Activated T-cell treated with anti-CD3 and anti-CD28 coated beads, Interleukin-2, amount 50 U/mL, for 24 hours (primary cell): ENCODE results near the gene NSD2.

Experiments used
- DNase-seq: peaks from one replicate; pipeline ENCODE4 v3.0.0-alpha.2; 2020
- H3K27ac Mint-ChIP-seq: 2 replicates; pipeline ENCODE4 v1.8.0; 2020; ENCODE audit warnings: mild to moderate bottlenecking, mixed read lengths
- H3K27me3 Mint-ChIP-seq: 2 replicates; pipeline ENCODE4 v1.8.0; 2020; ENCODE audit warnings: mixed read lengths
- H3K36me3 Mint-ChIP-seq: 2 replicates; pipeline ENCODE4 v1.8.0; 2020; ENCODE audit warnings: low read depth, mixed read lengths
- H3K4me1 Mint-ChIP-seq: 2 replicates; pipeline ENCODE4 v1.8.0; 2020; ENCODE audit warnings: low read depth, mixed read lengths
- H3K4me3 Mint-ChIP-seq: 2 replicates; pipeline ENCODE4 v1.8.0; 2020; ENCODE audit warnings: mild to moderate bottlenecking, moderate library complexity, mixed read lengths
- H3K9me3 Mint-ChIP-seq: 2 replicates; pipeline ENCODE4 v1.8.0; 2020; ENCODE audit warnings: mixed read lengths

Gene NSD2

GRCh38 chr4:1864076-1865008, 6.9 kb upstream of the NSD2 start:
- H3K27me3 Mint-ChIP-seq = peaks cover 2% of the 10 kb centered on the region
- no peak overlapping the region for H3K4me3 Mint-ChIP-seq
- H3K9me3 Mint-ChIP-seq = no peaks in the 10 kb centered on the region

GRCh38 chr4:1866189-1866661, 5.0 kb upstream of the NSD2 start:
- no peaks in the 10 kb centered on the region for H3K9me3 Mint-ChIP-seq

More at GRCh38 chr4:1864076-1865008, 6.9 kb upstream of the NSD2 start:
- Mint-ChIP-seq H3K4me1 (peaks cover 23% of the 10 kb centered on the region), H3K36me3 (no peaks in the 10 kb centered on the region), H3K27ac (no peak overlapping the region)
- DNase-seq = no peak

GRCh38 chr4:1868293-1868692, 2.9 kb upstream of the NSD2 start:
- Mint-ChIP-seq H3K9me3 (no peaks in the 10 kb centered on the region), H3K27ac (no peak overlapping the region), H3K4me1 (peaks cover 27% of the 10 kb centered on the region), H3K27me3 (peaks cover 2% of the 10 kb centered on the region), H3K36me3 (peaks cover 11% of the 10 kb centered on the region), H3K4me3 (no peak overlapping the region)
- no peak for DNase-seq

More at GRCh38 chr4:1866189-1866661, 5.0 kb upstream of the NSD2 start:
- Mint-ChIP-seq H3K4me3 (no peak overlapping the region), H3K27me3 (peaks cover 2% of the 10 kb centered on the region), H3K27ac (no peak overlapping the region), H3K4me1 (peaks cover 30% of the 10 kb centered on the region), H3K36me3 (no peaks in the 10 kb centered on the region)
- DNase-seq = no peak

GRCh38 chr4:1868912-1869311, 2.3 kb upstream of the NSD2 start:
- Mint-ChIP-seq H3K4me3 (peak overlapping the region; percentile 10), H3K36me3 (peaks cover 14% of the 10 kb centered on the region), H3K9me3 (no peaks in the 10 kb centered on the region), H3K4me1 (peaks cover 32% of the 10 kb centered on the region), H3K27me3 (peaks cover 2% of the 10 kb centered on the region), H3K27ac (no peak overlapping the region)
- no peak for DNase-seq

GRCh38 chr4:1869530-1870327, 1.5 kb upstream of the NSD2 start:
- Mint-ChIP-seq H3K27ac (peak overlapping the region; percentile 91), H3K36me3 (peaks cover 22% of the 10 kb centered on the region), H3K27me3 (peaks cover 2% of the 10 kb centered on the region), H3K9me3 (no peaks in the 10 kb centered on the region), H3K4me3 (peak overlapping the region; percentile 83), H3K4me1 (peaks cover 40% of the 10 kb centered on the region)
- no peak for DNase-seq

- Mint-ChIP-seq H3K4me1 (peaks cover 42% of the 10 kb centered on the region), H3K36me3 (peaks cover 24% of the 10 kb centered on the region), H3K9me3 (no peaks in the 10 kb centered on the region), H3K27me3 (peaks cover 2% of the 10 kb centered on the region), H3K27ac (peak overlapping the region; percentile 91), H3K4me3 (peak overlapping the region; percentile 83)
- peak; percentile 90 for DNase-seq
Observed at GRCh38 chr4:1870328-1870577, 940 bp upstream of the NSD2 start.

- Mint-ChIP-seq H3K27ac (no peak overlapping the region), H3K4me3 (peak overlapping the region; percentile 47), H3K9me3 (no peaks in the 10 kb centered on the region), H3K36me3 (peaks cover 24% of the 10 kb centered on the region), H3K27me3 (peaks cover 2% of the 10 kb centered on the region), H3K4me1 (peaks cover 45% of the 10 kb centered on the region)
- DNase-seq = no peak
Observed at GRCh38 chr4:1871471-1872021, 353 bp downstream of the NSD2 start.

GRCh38 chr4:1872870-1873269, 1.7 kb downstream of the NSD2 start:
- H3K27me3 Mint-ChIP-seq = no peaks in the 10 kb centered on the region
- peaks cover 31% of the 10 kb centered on the region for H3K36me3 Mint-ChIP-seq
- no peaks in the 10 kb centered on the region for H3K9me3 Mint-ChIP-seq
- H3K4me1 Mint-ChIP-seq = peaks cover 49% of the 10 kb centered on the region
- H3K27ac Mint-ChIP-seq = peak overlapping the region; percentile 96
- H3K4me3 Mint-ChIP-seq = peak overlapping the region; percentile 88
- DNase-seq = no peak

- Mint-ChIP-seq H3K9me3 (no peaks in the 10 kb centered on the region), H3K36me3 (peaks cover 32% of the 10 kb centered on the region), H3K27ac (peak overlapping the region; percentile 96), H3K4me1 (peaks cover 49% of the 10 kb centered on the region), H3K4me3 (peak overlapping the region; percentile 88), H3K27me3 (no peaks in the 10 kb centered on the region)
- DNase-seq = no peak
Observed at GRCh38 chr4:1873291-1873690, 2.1 kb downstream of the NSD2 start.

GRCh38 chr4:1873776-1874175, 2.6 kb downstream of the NSD2 start:
- H3K27ac Mint-ChIP-seq = peak overlapping the region; percentile 96
- DNase-seq = no peak
- no peaks in the 10 kb centered on the region for H3K9me3 Mint-ChIP-seq
- peaks cover 37% of the 10 kb centered on the region for H3K36me3 Mint-ChIP-seq
- H3K4me3 Mint-ChIP-seq = peak overlapping the region; percentile 88
- peaks cover 52% of the 10 kb centered on the region for H3K4me1 Mint-ChIP-seq
- H3K27me3 Mint-ChIP-seq = no peaks in the 10 kb centered on the region

- H3K4me3 Mint-ChIP-seq = peak overlapping the region; percentile 4
- H3K4me1 Mint-ChIP-seq = peaks cover 54% of the 10 kb centered on the region
Observed at GRCh38 chr4:1874201-1874600, 3.0 kb downstream of the NSD2 start.

GRCh38 chr4:1879485-1879884, 8.3 kb downstream of the NSD2 start:
- peaks cover 51% of the 10 kb centered on the region for H3K36me3 Mint-ChIP-seq
- H3K4me1 Mint-ChIP-seq = peaks cover 41% of the 10 kb centered on the region
- H3K27ac Mint-ChIP-seq = no peak overlapping the region
- H3K4me3 Mint-ChIP-seq = no peak overlapping the region
- no peaks in the 10 kb centered on the region for H3K27me3 Mint-ChIP-seq
- DNase-seq = no peak
- H3K9me3 Mint-ChIP-seq = no peaks in the 10 kb centered on the region

More at GRCh38 chr4:1874201-1874600, 3.0 kb downstream of the NSD2 start:
- no peaks in the 10 kb centered on the region for H3K27me3 Mint-ChIP-seq
- no peaks in the 10 kb centered on the region for H3K9me3 Mint-ChIP-seq
- DNase-seq = no peak
- H3K27ac Mint-ChIP-seq = peak overlapping the region; percentile 96
- peaks cover 38% of the 10 kb centered on the region for H3K36me3 Mint-ChIP-seq

- Mint-ChIP-seq H3K4me1 (peaks cover 41% of the 10 kb centered on the region), H3K36me3 (peaks cover 47% of the 10 kb centered on the region), H3K27ac (no peak overlapping the region), H3K4me3 (no peak overlapping the region), H3K9me3 (no peaks in the 10 kb centered on the region), H3K27me3 (no peaks in the 10 kb centered on the region)
- no peak for DNase-seq
Observed at GRCh38 chr4:1880332-1880731, 9.1 kb downstream of the NSD2 start.

GRCh38 chr4:1882850-1883271, 11.7 kb downstream of the NSD2 start:
- Mint-ChIP-seq H3K9me3 (no peaks in the 10 kb centered on the region), H3K27me3 (no peaks in the 10 kb centered on the region), H3K4me1 (peaks cover 38% of the 10 kb centered on the region), H3K27ac (no peak overlapping the region), H3K4me3 (no peak overlapping the region), H3K36me3 (peaks cover 45% of the 10 kb centered on the region)
- DNase-seq = no peak
